ENCODE data around the gene TRPT1. TPM values are rescaled to one million over a fixed set of nuclear protein-coding genes. Genes with fewer than 3 reads are reported as not detected.

TRPT1 gene
- total RNA-seq, 4 donors from 2014 or later = 48.4 to 62.2 (median 52.8) TPM

- Histone ChIP-seq H3K36me3 (peaks cover 8% of the 10 kb centered on the region), H3K27me3 (no peaks in the 10 kb centered on the region), H3K4me3 (no peak overlapping the region), H3K27ac (no peak overlapping the region), H3K9me3 (no peaks in the 10 kb centered on the region), H3K4me1 (peaks cover 45% of the 10 kb centered on the region)
- DNase-seq (ENCODE audit: low spot score in 2 of 2) = peak in 1 of 2 donors; percentile 66
- 72% methylated on average over 12 of the region's 24 CpGs for WGBS
- TF ChIP-seq CTCF (IDR thresholded peaks at IDR 0.05) (no peak), EP300 (IDR thresholded peaks at IDR 0.05) (no peak), POLR2AphosphoS5 (IDR thresholded peaks at IDR 0.05) (no peak), POLR2A (IDR thresholded peaks at IDR 0.05) (no peak)
These were observed 2.9 kb downstream of the TRPT1 start for GRCh38 chr11:64223001-64223651.

- Histone ChIP-seq H3K27me3 (no peaks in the 10 kb centered on the region), H3K4me1 (peaks cover 40% of the 10 kb centered on the region), H3K36me3 (peaks cover 8% of the 10 kb centered on the region), H3K27ac (no peak overlapping the region), H3K9me3 (no peaks in the 10 kb centered on the region), H3K4me3 (no peak overlapping the region)
- 36% methylated on average over 6 of the region's 9 CpGs for whole genome bisulfite sequencing
- TF ChIP-seq POLR2A (IDR thresholded peaks at IDR 0.05) = no peak
- no peak for TF ChIP-seq CTCF (IDR thresholded peaks at IDR 0.05)
- no peak for TF ChIP-seq EP300 (IDR thresholded peaks at IDR 0.05)
- TF ChIP-seq POLR2AphosphoS5 (IDR thresholded peaks at IDR 0.05) = no peak
- no peak for DNase-seq (ENCODE audit: low spot score in 2 of 2)
These were observed 3.4 kb downstream of the TRPT1 start for GRCh38 chr11:64222651-64223000.

GRCh38 chr11:64220798-64221197 is 5.2 kb downstream of the TRPT1 start:
- Histone ChIP-seq H3K4me1 (peaks cover 27% of the 10 kb centered on the region), H3K9me3 (no peaks in the 10 kb centered on the region), H3K36me3 (peaks cover 8% of the 10 kb centered on the region), H3K27ac (no peak overlapping the region), H3K4me3 (no peak overlapping the region), H3K27me3 (no peaks in the 10 kb centered on the region)
- TF ChIP-seq EP300 (IDR thresholded peaks at IDR 0.05) (no peak), CTCF (IDR thresholded peaks at IDR 0.05) (no peak)
- 82% methylated on average over 5 of the region's 14 CpGs for WGBS
- no peak for DNase-seq (ENCODE audit: low spot score in 2 of 2)

GRCh38 chr11:64220271-64220670 is 5.7 kb downstream of the TRPT1 start:
- H3K4me3 ChIP-seq = no peak overlapping the region
- no peak overlapping the region for H3K27ac ChIP-seq
- H3K4me1 ChIP-seq = peaks cover 22% of the 10 kb centered on the region
- no peak for TF ChIP-seq POLR2AphosphoS5 (IDR thresholded peaks at IDR 0.05)
- no peak for TF ChIP-seq CTCF (IDR thresholded peaks at IDR 0.05)
- TF ChIP-seq EP300 (IDR thresholded peaks at IDR 0.05) = no peak
- TF ChIP-seq POLR2A (IDR thresholded peaks at IDR 0.05) = no peak
- H3K9me3 ChIP-seq = no peaks in the 10 kb centered on the region
- DNase-seq (ENCODE audit: low spot score in 2 of 2) = no peak
- WGBS = 81% methylated on average over 5 of the region's 17 CpGs
- no peaks in the 10 kb centered on the region for H3K27me3 ChIP-seq
- H3K36me3 ChIP-seq = peaks cover 8% of the 10 kb centered on the region

- WGBS = no CpG with 5 or more reads among the region's 10 CpGs
- no peaks in the 10 kb centered on the region for H3K27me3 ChIP-seq
- DNase-seq (ENCODE audit: low spot score in 2 of 2) = no peak
- peaks cover 17% of the 10 kb centered on the region for H3K4me1 ChIP-seq
- no peaks in the 10 kb centered on the region for H3K9me3 ChIP-seq
- TF ChIP-seq POLR2A (IDR thresholded peaks at IDR 0.05) (no peak), EP300 (IDR thresholded peaks at IDR 0.05) (no peak), CTCF (IDR thresholded peaks at IDR 0.05) (no peak), POLR2AphosphoS5 (IDR thresholded peaks at IDR 0.05) (no peak)
- no peak overlapping the region for H3K27ac ChIP-seq
- peaks cover 8% of the 10 kb centered on the region for H3K36me3 ChIP-seq
- no peak overlapping the region for H3K4me3 ChIP-seq
These were observed 6.2 kb downstream of the TRPT1 start for GRCh38 chr11:64219755-64220154.

All from suprapubic skin (tissue), 4 donors.